Measurements from ENCODE around the gene RELT.

Gene RELT

GRCh38 chr11:73376160-73376802, at the start of gene RELT:
Gene RELT (plus strand): TSS chr11:73376399. CDS start chr11:73389137, 12,738 bp downstream.
- peak; percentile 95 for DNase-seq (ENCODE audit: low spot score)

GRCh38 chr11:73326929-73327811, 49.0 kb upstream of the RELT start:
- no peak for DNase-seq (ENCODE audit: low spot score)

- no peak for DNase-seq (ENCODE audit: low spot score)
These were observed 48.3 kb upstream of the RELT start for GRCh38 chr11:73327812-73328364.

GRCh38 chr11:73330569-73331093, 45.6 kb upstream of the RELT start:
- DNase-seq (ENCODE audit: low spot score): no peak

- peak; percentile 85 for DNase-seq (ENCODE audit: low spot score)
These were observed 44.9 kb upstream of the RELT start for GRCh38 chr11:73331138-73331916.

GRCh38 chr11:73333173-73333572, 43.0 kb upstream of the RELT start:
- DNase-seq (ENCODE audit: low spot score): no peak

- DNase-seq (ENCODE audit: low spot score): no peak
These were observed 42.4 kb upstream of the RELT start for GRCh38 chr11:73333640-73334383.

- no peak for DNase-seq (ENCODE audit: low spot score)
These were observed 41.6 kb upstream of the RELT start for GRCh38 chr11:73334384-73335203.

GRCh38 chr11:73335204-73335923, 40.8 kb upstream of the RELT start:
- DNase-seq (ENCODE audit: low spot score): peak; percentile 90

GRCh38 chr11:73337846-73338245, 38.4 kb upstream of the RELT start:
- DNase-seq (ENCODE audit: low spot score): no peak

- no peak for DNase-seq (ENCODE audit: low spot score)
These were observed 37.9 kb upstream of the RELT start for GRCh38 chr11:73338279-73338678.

- no peak for DNase-seq (ENCODE audit: low spot score)
These were observed 36.0 kb upstream of the RELT start for GRCh38 chr11:73340164-73340563.

- DNase-seq (ENCODE audit: low spot score): peak; percentile 51
These were observed 33.6 kb upstream of the RELT start for GRCh38 chr11:73342633-73343032.

GRCh38 chr11:73343076-73343873, 32.9 kb upstream of the RELT start:
- no peak for DNase-seq (ENCODE audit: low spot score)

GRCh38 chr11:73344191-73344607, 32.0 kb upstream of the RELT start:
- no peak for DNase-seq (ENCODE audit: low spot score)

GRCh38 chr11:73345481-73346160, 30.6 kb upstream of the RELT start:
- no peak for DNase-seq (ENCODE audit: low spot score)

- no peak for DNase-seq (ENCODE audit: low spot score)
These were observed 29.8 kb upstream of the RELT start for GRCh38 chr11:73346186-73346935.

GRCh38 chr11:73347067-73347466, 29.1 kb upstream of the RELT start:
- DNase-seq (ENCODE audit: low spot score): no peak

Data from HuH-7.5 (cell line).